HG02571 (cell line): Measurements from ENCODE around the gene ADM2.
A peak's percentile ranks its signal among the peaks of the same experiment; 100 is the strongest.

Experiments used
- ATAC-seq: cut with Tn5 transposase; IDR thresholded peaks from one replicate; pipeline ENCODE4 v1.9.1; 2021; ENCODE audit warnings: mild to moderate bottlenecking, moderate library complexity; ENCODE audit not compliant: unreplicated experiment

Gene ADM2

GRCh38 chr22:50467341-50467740 lies 14.0 kb upstream of the ADM2 start:
- no peak for ATAC-seq

- ATAC-seq, result no peak
Measured at GRCh38 chr22:50467773-50468440, 13.4 kb upstream of the ADM2 start.

- ATAC-seq, result no peak
Measured at GRCh38 chr22:50468626-50469025, 12.7 kb upstream of the ADM2 start.

GRCh38 chr22:50469377-50470305 lies 11.7 kb upstream of the ADM2 start:
- ATAC-seq, result peak; percentile 42

GRCh38 chr22:50470491-50470890 lies 10.9 kb upstream of the ADM2 start:
- ATAC-seq, result no peak

- no peak for ATAC-seq
Measured at GRCh38 chr22:50471197-50471847, 10.0 kb upstream of the ADM2 start.

- no peak for ATAC-seq
Measured at GRCh38 chr22:50471962-50472361, 9.4 kb upstream of the ADM2 start.

- no peak for ATAC-seq
Measured at GRCh38 chr22:50473088-50473487, 8.3 kb upstream of the ADM2 start.

GRCh38 chr22:50473855-50474671 lies 7.3 kb upstream of the ADM2 start:
- no peak for ATAC-seq

GRCh38 chr22:50474710-50475651 lies 6.4 kb upstream of the ADM2 start, which contains the start of gene SBF1:
SBF1 (minus strand) TSS chr22:50475035; CDS start chr22:50474840, 195 bp downstream.
- ATAC-seq, result peak; percentile 68

GRCh38 chr22:50475652-50476002 lies 5.7 kb upstream of the ADM2 start:
- no peak for ATAC-seq

GRCh38 chr22:50476868-50477267 lies 4.5 kb upstream of the ADM2 start:
- no peak for ATAC-seq

GRCh38 chr22:50477923-50478322 lies 3.4 kb upstream of the ADM2 start:
- ATAC-seq, result no peak

- no peak for ATAC-seq
Measured at GRCh38 chr22:50479721-50480120, 1.6 kb upstream of the ADM2 start.

GRCh38 chr22:50481045-50481439 lies 301 bp upstream of the ADM2 start:
- ATAC-seq, result no peak

GRCh38 chr22:50482107-50483074 lies 1.0 kb downstream of the ADM2 start:
- ATAC-seq, result no peak

- no peak for ATAC-seq
Measured at GRCh38 chr22:50483106-50483505, 1.8 kb downstream of the ADM2 start.

- no peak for ATAC-seq
Measured at GRCh38 chr22:50483556-50483955, 2.2 kb downstream of the ADM2 start.
